DMS114 treated with DMSO at 0.1 percent for 48 hours (cell line): Measurements from ENCODE around the gene KLK2.
"Not testable (repeated sequence)": the region's sequence is repeated elsewhere in the genome, so short reads cannot be mapped to it uniquely, and the experiment has no call there.

Experiments used
- DNase-seq: peaks from one replicate; lab custom pipeline; 2025; ENCODE audit not compliant: unreplicated experiment; lab: John Stamatoyannopoulos, UW

KLK2 gene

GRCh38 chr19:50891253-50891625, 18.0 kb downstream of the KLK2 start:
- DNase-seq, result no peak

- no peak for DNase-seq
Observed at GRCh38 chr19:50893047-50893736, 20.0 kb downstream of the KLK2 start.

- no peak for DNase-seq
Observed at GRCh38 chr19:50894478-50895356, 21.5 kb downstream of the KLK2 start.

DNA sequence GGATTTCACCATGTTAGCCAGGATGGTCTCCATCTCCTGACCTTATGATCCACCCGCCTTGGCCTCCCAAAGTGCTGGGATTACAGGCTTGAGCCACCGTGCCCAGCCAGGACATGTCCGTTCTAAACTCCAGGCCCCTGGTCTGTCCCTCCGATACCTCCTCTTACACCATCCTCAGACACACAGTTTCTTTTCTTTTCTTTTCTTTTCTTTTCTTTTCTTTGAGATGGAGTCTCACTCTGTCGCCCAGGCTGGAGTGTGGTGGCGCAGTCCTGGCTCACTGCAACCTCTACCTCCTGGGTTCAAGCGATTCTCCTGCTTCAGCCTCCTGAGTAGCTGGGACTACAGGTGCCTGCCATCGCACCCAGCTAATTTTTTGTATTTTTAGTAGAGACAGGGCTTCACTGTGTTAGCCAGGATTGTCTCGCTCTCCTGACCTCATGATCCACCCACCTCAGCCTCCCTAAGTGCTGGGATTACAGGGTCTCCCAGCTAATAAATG, 22.9 kb downstream of the KLK2 start:
- not testable (repeated sequence) for DNase-seq

DNA sequence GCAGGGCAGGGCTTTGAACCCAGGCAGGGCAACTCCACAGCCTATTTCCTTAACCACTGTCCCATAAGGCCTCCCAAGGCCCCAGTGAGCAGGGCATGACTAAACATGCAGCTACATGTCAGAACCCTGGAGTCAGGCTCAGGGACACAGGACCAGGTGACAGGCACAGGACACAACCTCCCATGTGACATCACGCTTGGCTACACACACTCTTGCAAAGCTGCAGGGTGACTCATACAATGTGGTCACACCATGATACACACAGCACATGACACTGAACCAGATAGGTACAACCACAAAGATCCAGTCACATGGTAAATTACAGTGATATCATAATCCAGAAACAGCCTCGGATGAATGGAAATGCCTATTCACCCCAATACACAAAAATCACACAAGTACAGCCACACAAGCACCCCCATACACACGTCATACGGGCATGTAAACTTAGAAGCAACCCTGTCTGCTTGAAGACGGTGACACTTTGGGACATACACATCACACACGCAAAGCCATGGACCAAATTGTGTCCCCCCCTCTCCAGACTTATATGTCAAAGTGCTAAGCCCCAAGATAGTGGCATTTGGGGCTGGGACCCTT, 23.5 kb downstream of the KLK2 start:
- DNase-seq, result no peak

- DNase-seq, result no peak
Observed at GRCh38 chr19:50897191-50897607, 24.0 kb downstream of the KLK2 start.

GRCh38 chr19:50897612-50898011, 24.4 kb downstream of the KLK2 start:
- DNase-seq, result no peak

- no peak for DNase-seq
Observed at GRCh38 chr19:50898018-50898417, 24.8 kb downstream of the KLK2 start.

GRCh38 chr19:50899569-50899968, 26.3 kb downstream of the KLK2 start:
- no peak for DNase-seq

GRCh38 chr19:50902640-50903039, 29.4 kb downstream of the KLK2 start:
- DNase-seq, result no peak

GRCh38 chr19:50906217-50906616, 33.0 kb downstream of the KLK2 start:
- DNase-seq, result no peak

GRCh38 chr19:50908336-50908735, 35.1 kb downstream of the KLK2 start:
- DNase-seq, result no peak

- DNase-seq, result no peak
Observed at GRCh38 chr19:50909240-50910070, 36.2 kb downstream of the KLK2 start.

GRCh38 chr19:50910722-50911121, 37.5 kb downstream of the KLK2 start:
- no peak for DNase-seq

- no peak for DNase-seq
Observed at GRCh38 chr19:50911206-50912101, 38.2 kb downstream of the KLK2 start, which contains the start of gene KLK4. Gene KLK4, minus strand, starts transcription at chr19:50911395. Its CDS starts 657 bp downstream, at chr19:50910738.

DNA sequence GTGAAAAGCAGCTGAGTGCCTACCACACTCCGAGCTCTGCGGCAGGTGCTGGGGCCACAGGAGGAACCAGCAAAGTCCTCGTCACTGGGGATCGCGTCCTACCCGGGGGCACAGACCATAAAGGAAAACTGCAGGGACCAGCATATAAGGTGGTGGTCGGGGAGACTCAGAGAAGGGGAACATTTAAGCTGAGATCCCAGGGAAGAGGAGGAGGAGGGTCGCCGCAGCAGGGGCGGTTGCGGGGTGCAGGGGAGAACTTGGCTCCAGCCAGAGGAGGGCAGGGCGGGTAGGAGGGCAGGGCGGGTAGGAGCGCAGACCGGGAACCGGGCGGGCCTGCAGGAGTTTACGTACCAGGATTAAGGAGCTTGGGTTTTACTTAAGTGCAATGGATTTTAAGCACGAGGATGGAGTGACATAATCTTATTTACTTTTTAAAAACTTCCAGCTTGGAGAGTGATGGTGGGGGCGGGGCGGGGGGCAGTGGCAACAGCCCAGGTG, 38.9 kb downstream of the KLK2 start:
- DNase-seq, result no peak

GRCh38 chr19:50912727-50913716, 39.8 kb downstream of the KLK2 start:
- DNase-seq, result no peak

DNA sequence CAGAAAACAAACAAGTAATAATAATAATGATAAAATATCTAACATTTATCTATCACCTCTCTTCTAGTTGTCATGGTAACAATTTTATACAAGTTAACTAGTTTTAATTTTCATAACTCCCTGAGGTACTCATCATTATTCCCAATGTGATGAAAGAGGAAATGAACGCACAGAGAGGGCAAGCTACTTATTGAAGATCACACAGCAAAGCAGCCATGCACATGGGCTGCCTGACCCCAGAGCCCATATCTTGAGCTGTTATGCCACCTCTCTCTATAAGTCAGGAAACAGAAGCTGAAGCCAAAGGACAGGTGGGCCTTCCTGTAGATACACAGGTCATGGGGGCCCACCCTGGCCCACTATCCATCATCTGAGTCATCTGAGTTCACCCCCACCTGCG, 42.8 kb downstream of the KLK2 start:
- no peak for DNase-seq
